Measurements from ENCODE around the gene AFF4. TPM values are rescaled to one million over a fixed set of nuclear protein-coding genes. Genes with fewer than 3 reads are reported as not detected.

The AFF4 gene
- total RNA-seq, 4 donors from 2014 or later: 66.1 to 122 (median 85.1) TPM

DNA sequence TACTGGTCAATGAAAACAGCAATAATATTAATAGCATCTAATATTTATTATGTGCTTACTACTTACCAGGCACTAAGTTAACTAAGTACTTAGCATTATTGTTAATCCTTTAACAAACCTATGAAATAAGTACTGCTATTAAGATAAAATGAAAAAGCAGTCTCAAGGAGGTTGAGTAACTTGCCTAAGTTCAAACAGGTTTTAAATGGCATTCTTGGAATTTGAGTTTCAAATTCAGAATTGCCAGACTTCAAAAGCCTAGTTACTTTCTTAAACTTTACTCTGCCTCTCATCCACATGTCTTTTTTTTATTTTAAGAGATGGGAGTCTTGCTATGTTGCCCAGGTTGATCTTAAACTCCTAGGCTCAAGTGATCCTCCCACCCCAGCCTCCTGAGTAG is 73.9 kb downstream of the AFF4 start:
- H3K4me3 ChIP-seq: no peak overlapping the region
- peaks cover 0 to 91% (median 29%) of the 10 kb centered on the region in 4 donors for H3K36me3 ChIP-seq
- peaks cover 0 to 6% (median 0%) of the 10 kb centered on the region in 4 donors for H3K4me1 ChIP-seq
- no peak overlapping the region for H3K27ac ChIP-seq
- no peaks in the 10 kb centered on the region for H3K9me3 ChIP-seq
- in situ Hi-C loops (cut with MboI; ENCODE audit: low pct_ligation_motif_present in 1 of 4, low pct_unique_long_range_greater_than_20kb in 1 of 4, low sequenced_read_pairs in 3 of 4) (loop anchor here in 1 of 4 donors (10.0 kb wide), 1 partner anchor 55 kb away; the partner anchor contains the start of gene SHROOM1), intact Hi-C loops (cut with DNase I; ENCODE audit: low total_unique reads) (no loop called here)
- no peak for DNase-seq
- TF ChIP-seq, protein P1, sequence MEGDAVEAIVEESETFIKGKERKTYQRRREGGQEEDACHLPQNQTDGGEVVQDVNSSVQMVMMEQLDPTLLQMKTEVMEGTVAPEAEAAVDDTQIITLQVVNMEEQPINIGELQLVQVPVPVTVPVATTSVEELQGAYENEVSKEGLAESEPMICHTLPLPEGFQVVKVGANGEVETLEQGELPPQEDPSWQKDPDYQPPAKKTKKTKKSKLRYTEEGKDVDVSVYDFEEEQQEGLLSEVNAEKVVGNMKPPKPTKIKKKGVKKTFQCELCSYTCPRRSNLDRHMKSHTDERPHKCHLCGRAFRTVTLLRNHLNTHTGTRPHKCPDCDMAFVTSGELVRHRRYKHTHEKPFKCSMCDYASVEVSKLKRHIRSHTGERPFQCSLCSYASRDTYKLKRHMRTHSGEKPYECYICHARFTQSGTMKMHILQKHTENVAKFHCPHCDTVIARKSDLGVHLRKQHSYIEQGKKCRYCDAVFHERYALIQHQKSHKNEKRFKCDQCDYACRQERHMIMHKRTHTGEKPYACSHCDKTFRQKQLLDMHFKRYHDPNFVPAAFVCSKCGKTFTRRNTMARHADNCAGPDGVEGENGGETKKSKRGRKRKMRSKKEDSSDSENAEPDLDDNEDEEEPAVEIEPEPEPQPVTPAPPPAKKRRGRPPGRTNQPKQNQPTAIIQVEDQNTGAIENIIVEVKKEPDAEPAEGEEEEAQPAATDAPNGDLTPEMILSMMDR (IDR thresholded peaks at IDR 0.05): no peak
- no peak for TF ChIP-seq POLR2A (IDR thresholded peaks at IDR 0.05)
- no peak for TF ChIP-seq POLR2AphosphoS5 (IDR thresholded peaks at IDR 0.05)
- TF ChIP-seq EP300 (IDR thresholded peaks at IDR 0.05; ENCODE audit: low read depth): no peak
- H3K27me3 ChIP-seq: no peaks in the 10 kb centered on the region

DNA sequence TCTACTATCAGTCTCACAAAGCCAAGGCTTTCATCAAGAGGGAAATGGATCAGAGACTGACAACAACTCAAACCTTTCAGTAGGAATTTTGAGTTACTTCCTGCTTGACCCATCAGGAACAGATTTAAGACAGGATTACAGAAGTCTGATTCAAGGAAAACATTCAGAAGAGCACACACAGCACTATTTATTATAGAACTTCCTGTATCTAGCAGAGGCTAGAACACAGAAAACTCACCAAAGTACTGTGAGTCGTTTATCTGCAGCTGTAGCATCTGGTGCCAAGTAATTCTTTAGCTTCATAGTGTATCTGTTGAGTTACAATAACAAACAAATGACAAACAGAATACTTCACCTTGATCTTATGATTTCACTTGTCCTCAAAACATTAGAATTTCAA is 76.2 kb downstream of the AFF4 start:
- intact Hi-C loops (cut with DNase I; ENCODE audit: low total_unique reads): no loop called here
- in situ Hi-C loops (cut with MboI; ENCODE audit: low pct_ligation_motif_present in 1 of 4, low pct_unique_long_range_greater_than_20kb in 1 of 4, low sequenced_read_pairs in 3 of 4): loop anchor here in 1 of 4 donors (10.0 kb wide), 1 partner anchor 52 kb away; the partner anchor contains the start of gene SHROOM1
- H3K27ac ChIP-seq: peak overlapping the region in 1 of 4 donors; percentile 2
- peaks cover 0 to 86% (median 25%) of the 10 kb centered on the region in 4 donors for H3K36me3 ChIP-seq
- TF ChIP-seq EP300 (IDR thresholded peaks at IDR 0.05; ENCODE audit: low read depth): no peak
- TF ChIP-seq, protein P1 (IDR thresholded peaks at IDR 0.05): no peak
- TF ChIP-seq POLR2A (IDR thresholded peaks at IDR 0.05): no peak
- TF ChIP-seq POLR2AphosphoS5 (IDR thresholded peaks at IDR 0.05): no peak
- peaks cover 0 to 7% (median 3%) of the 10 kb centered on the region in 4 donors for H3K4me1 ChIP-seq
- no peaks in the 10 kb centered on the region for H3K27me3 ChIP-seq
- no peak for DNase-seq
- H3K4me3 ChIP-seq: no peak overlapping the region
- H3K9me3 ChIP-seq: no peaks in the 10 kb centered on the region
- 17 to 21% methylated on average over 1 of the region's 1 CpG for WGBS, 2 donors (ENCODE audit: low coverage in 1 of 2)

DNA sequence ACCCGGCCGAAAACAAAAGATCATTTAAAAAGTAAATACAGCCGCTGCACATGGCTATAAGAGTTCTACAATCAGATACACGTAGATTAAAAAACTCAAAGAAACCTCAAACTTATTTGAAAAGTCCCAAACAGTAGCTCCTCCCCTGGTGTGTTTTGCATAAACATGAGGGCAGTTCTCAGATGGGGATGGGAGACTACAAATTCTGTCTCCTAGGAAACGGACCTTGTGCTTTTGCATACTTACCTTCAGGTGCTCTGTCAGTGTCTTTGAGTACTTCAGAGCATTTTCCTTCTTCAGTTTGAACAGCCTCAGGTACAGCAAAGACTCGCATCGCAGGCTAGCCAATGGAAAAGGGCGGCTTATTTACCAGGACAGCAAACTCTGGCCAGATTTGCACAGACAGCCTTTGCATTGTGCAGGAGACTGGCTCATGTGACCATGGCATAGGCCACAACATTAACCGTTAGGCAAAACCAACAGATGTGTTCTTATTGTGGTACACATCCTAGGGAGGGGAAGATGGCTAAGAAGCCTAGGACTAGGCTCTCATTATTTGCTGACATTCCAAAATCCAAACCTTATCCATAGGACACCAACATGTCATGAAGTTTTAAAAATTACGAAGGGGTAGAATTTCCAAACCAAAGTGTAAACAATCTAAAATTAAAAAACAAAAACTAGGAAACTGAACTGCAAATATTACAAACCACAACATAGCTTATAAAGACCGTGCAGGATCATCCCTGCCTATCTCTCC is 77.2 kb downstream of the AFF4 start:
- WGBS, 2 donors (ENCODE audit: low coverage in 1 of 2): 65 to 75% methylated on average over 9 to 11 of the region's 11 CpGs
- intact Hi-C loops (cut with DNase I; ENCODE audit: low total_unique reads): no loop called here
- no peaks in the 10 kb centered on the region for H3K27me3 ChIP-seq
- no peak for TF ChIP-seq POLR2AphosphoS5 (IDR thresholded peaks at IDR 0.05)
- peaks cover 0 to 86% (median 25%) of the 10 kb centered on the region in 4 donors for H3K36me3 ChIP-seq
- no peak overlapping the region for H3K4me3 ChIP-seq
- H3K27ac ChIP-seq: no peak overlapping the region
- H3K4me1 ChIP-seq: peaks cover 0 to 7% (median 3%) of the 10 kb centered on the region in 4 donors
- H3K9me3 ChIP-seq: no peaks in the 10 kb centered on the region
- in situ Hi-C loops (cut with MboI; ENCODE audit: low pct_ligation_motif_present in 1 of 4, low pct_unique_long_range_greater_than_20kb in 1 of 4, low sequenced_read_pairs in 3 of 4): loop anchor here in 1 of 4 donors (10.0 kb wide), 1 partner anchor 51 kb away; the partner anchor contains the start of gene SHROOM1
- DNase-seq: no peak

DNA sequence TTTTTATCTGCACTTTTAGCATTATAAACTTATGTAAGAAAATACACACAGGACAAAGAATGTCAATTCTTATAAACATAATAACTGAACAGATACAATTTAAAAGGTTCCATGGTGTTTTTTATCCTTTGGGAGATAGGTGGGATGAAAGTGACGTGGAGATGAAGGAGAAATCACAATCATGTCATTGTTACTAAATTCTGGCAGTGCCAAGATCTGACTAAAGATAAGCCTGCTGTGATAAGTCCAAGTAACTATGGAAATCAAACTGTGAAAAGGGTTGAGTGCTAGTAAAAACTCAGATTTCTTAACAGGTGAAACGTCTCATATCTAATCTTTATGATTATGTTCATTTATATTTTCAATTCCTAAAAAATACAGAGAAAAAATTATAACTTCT is 78.9 kb downstream of the AFF4 start:
- Histone ChIP-seq H3K36me3 (peaks cover 0 to 86% (median 28%) of the 10 kb centered on the region in 4 donors), H3K9me3 (no peaks in the 10 kb centered on the region), H3K27me3 (no peaks in the 10 kb centered on the region), H3K4me3 (no peak overlapping the region), H3K4me1 (peaks cover 0 to 7% (median 3%) of the 10 kb centered on the region in 4 donors), H3K27ac (no peak overlapping the region)
- no peak for DNase-seq
- intact Hi-C loops (cut with DNase I; ENCODE audit: low total_unique reads) (no loop called here), in situ Hi-C loops (cut with MboI; ENCODE audit: low pct_ligation_motif_present in 1 of 4, low pct_unique_long_range_greater_than_20kb in 1 of 4, low sequenced_read_pairs in 3 of 4) (loop anchor here in 1 of 4 donors (10.0 kb wide), 1 partner anchor 50 kb away; the partner anchor contains the start of gene SHROOM1)
- TF ChIP-seq EP300 (IDR thresholded peaks at IDR 0.05; ENCODE audit: low read depth): no peak
- 47 to 66% methylated on average over 2 of the region's 2 CpGs for WGBS, 2 donors (ENCODE audit: low coverage in 1 of 2)

DNA sequence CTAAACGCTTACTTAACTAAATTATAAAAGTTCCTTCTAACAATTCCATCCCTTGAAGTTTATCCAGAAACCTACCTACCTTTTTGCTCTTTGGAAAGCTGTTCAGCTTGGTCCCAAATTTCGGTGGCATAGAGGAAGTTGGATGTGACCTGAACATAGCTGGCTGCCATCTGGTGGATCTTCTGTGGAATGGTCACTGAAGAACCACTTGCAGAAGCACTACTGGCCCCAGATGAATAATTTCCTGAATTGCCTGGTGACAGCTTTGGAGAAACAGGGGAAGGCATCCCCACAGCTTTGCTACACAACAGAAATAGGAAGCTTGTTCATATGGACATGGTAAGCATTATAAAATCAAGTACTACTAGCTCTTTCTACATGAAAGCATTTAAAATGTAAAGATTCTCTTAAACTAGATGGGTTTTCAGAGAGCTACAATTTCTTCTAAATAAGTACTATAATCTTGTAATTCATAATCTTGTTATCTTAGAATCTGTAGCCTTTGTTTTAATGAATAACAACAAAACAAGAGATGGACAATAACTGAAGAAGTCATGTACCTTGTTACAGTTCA is 80.1 kb downstream of the AFF4 start:
- intact Hi-C loops (cut with DNase I; ENCODE audit: low total_unique reads) (no loop called here), in situ Hi-C loops (cut with MboI; ENCODE audit: low pct_ligation_motif_present in 1 of 4, low pct_unique_long_range_greater_than_20kb in 1 of 4, low sequenced_read_pairs in 3 of 4) (loop anchor here in 1 of 4 donors (10.0 kb wide), 1 partner anchor 49 kb away; the partner anchor contains the start of gene SHROOM1)
- Histone ChIP-seq H3K4me1 (peaks cover 0 to 10% (median 3%) of the 10 kb centered on the region in 4 donors), H3K9me3 (no peaks in the 10 kb centered on the region), H3K27ac (peak overlapping the region in 1 of 4 donors; percentile 2), H3K27me3 (no peaks in the 10 kb centered on the region), H3K4me3 (no peak overlapping the region), H3K36me3 (peaks cover 0 to 74% (median 26%) of the 10 kb centered on the region in 4 donors)
- WGBS, 2 donors (ENCODE audit: low coverage in 1 of 2): 21 to 28% methylated on average over 2 of the region's 2 CpGs
- peak; percentile 51 for DNase-seq
- TF ChIP-seq EP300 (IDR thresholded peaks at IDR 0.05; ENCODE audit: low read depth) (no peak), POLR2A (IDR thresholded peaks at IDR 0.05) (no peak), POLR2AphosphoS5 (IDR thresholded peaks at IDR 0.05) (peak in 1 of 3 donors; percentile 6)
- TF ChIP-seq, protein P1 (IDR thresholded peaks at IDR 0.05): peak; percentile 56 to 79 (median 60)

All from transverse colon (tissue), 4 donors.